ENCODE results near the gene NEUROD6.

The NEUROD6 gene

DNA sequence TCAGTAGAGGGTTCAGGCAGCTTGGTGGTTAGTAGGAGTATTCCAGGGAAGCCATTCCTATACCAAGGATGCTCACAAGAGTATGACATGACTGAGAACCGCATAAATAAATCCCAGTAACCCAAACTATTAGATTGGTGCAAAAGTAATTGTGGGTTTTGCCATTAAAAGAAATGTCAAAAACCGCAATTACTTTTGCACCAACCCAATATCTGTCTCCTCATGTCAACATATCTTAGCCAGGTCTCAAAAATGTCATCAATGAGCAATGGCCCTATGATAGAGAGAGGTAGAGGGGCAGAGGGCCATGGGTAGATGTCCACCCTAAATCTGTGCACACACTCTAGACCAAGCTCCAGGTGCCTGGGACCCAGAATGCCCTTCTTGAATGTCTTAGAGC lies 23.6 kb downstream of the NEUROD6 start:
- H3K36me3 ChIP-seq (replicated peaks; ENCODE audit: insufficient read depth, low read length): no peaks in the 10 kb centered on the region
- H3K9me3 ChIP-seq (replicated peaks; ENCODE audit: insufficient read depth, low read length): no peaks in the 10 kb centered on the region
- H3K4me2 ChIP-seq (ENCODE audit: low read depth, low read length): no peak overlapping the region
- no peaks in the 10 kb centered on the region for H3K79me2 ChIP-seq (ENCODE audit: low read length)
- H3K9me2 ChIP-seq (replicated peaks; ENCODE audit: insufficient read depth, low read length): no peaks in the 10 kb centered on the region
- H3K27me3 ChIP-seq (replicated peaks; ENCODE audit: insufficient read depth, low read length): no peaks in the 10 kb centered on the region
- H3K9ac ChIP-seq (ENCODE audit: low read length): no peak overlapping the region
- TF ChIP-seq EZH2phosphoT487 (IDR thresholded peaks at IDR 0.05; ENCODE audit: low read length) (no peak), EZH2 (optimal IDR thresholded peaks at IDR 0.05; ENCODE audit: low read depth, low read length) (no peak)
- TF ChIP-seq, protein P1, sequence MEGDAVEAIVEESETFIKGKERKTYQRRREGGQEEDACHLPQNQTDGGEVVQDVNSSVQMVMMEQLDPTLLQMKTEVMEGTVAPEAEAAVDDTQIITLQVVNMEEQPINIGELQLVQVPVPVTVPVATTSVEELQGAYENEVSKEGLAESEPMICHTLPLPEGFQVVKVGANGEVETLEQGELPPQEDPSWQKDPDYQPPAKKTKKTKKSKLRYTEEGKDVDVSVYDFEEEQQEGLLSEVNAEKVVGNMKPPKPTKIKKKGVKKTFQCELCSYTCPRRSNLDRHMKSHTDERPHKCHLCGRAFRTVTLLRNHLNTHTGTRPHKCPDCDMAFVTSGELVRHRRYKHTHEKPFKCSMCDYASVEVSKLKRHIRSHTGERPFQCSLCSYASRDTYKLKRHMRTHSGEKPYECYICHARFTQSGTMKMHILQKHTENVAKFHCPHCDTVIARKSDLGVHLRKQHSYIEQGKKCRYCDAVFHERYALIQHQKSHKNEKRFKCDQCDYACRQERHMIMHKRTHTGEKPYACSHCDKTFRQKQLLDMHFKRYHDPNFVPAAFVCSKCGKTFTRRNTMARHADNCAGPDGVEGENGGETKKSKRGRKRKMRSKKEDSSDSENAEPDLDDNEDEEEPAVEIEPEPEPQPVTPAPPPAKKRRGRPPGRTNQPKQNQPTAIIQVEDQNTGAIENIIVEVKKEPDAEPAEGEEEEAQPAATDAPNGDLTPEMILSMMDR (IDR thresholded peaks at IDR 0.05; ENCODE audit: low read length): no peak
- no peaks in the 10 kb centered on the region for H3K4me1 ChIP-seq (ENCODE audit: low read length)
- no peak overlapping the region for H3K4me3 ChIP-seq (ENCODE audit: low read length)
- H3K27ac ChIP-seq (ENCODE audit: low read length): no peak overlapping the region
- H2AFZ ChIP-seq (ENCODE audit: low read length): no peak overlapping the region
- no peak for DNase-seq
- H4K20me1 ChIP-seq (ENCODE audit: insufficient read depth, low read length): no peaks in the 10 kb centered on the region
- H3F3A ChIP-seq (ENCODE audit: insufficient read depth, low read length): no peaks in the 10 kb centered on the region

DNA sequence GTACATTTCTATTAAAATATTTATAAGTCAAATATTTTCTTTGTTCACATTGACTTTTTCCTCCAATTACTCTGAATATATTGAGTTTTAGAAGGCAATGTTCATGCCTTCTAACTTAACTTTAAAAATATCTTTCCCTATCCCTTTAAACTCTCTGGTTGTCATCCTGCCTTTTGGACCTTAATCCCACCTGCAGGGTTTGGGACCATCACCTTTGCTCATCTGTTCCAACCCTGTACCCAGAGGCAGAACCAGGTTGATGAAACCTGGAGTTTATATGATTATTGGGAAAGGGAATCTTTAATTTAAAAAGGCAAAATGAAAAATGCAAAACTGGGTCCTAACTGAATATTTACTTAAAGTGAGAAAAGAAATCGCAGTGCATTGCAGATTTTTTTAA lies 24.8 kb downstream of the NEUROD6 start:
- Histone ChIP-seq H3K4me3 (ENCODE audit: low read length) (no peak overlapping the region), H3K9me2 (replicated peaks; ENCODE audit: insufficient read depth, low read length) (no peaks in the 10 kb centered on the region), H3K36me3 (replicated peaks; ENCODE audit: insufficient read depth, low read length) (no peaks in the 10 kb centered on the region), H3K27ac (ENCODE audit: low read length) (no peak overlapping the region), H3K27me3 (replicated peaks; ENCODE audit: insufficient read depth, low read length) (no peaks in the 10 kb centered on the region), H4K20me1 (ENCODE audit: insufficient read depth, low read length) (no peaks in the 10 kb centered on the region), H3K9me3 (replicated peaks; ENCODE audit: insufficient read depth, low read length) (no peaks in the 10 kb centered on the region), H3K4me1 (ENCODE audit: low read length) (no peaks in the 10 kb centered on the region), H3K79me2 (ENCODE audit: low read length) (no peaks in the 10 kb centered on the region), H3K4me2 (ENCODE audit: low read depth, low read length) (no peak overlapping the region), H2AFZ (ENCODE audit: low read length) (no peak overlapping the region), H3K9ac (ENCODE audit: low read length) (no peak overlapping the region), H3F3A (ENCODE audit: insufficient read depth, low read length) (no peaks in the 10 kb centered on the region)
- DNase-seq: no peak
- TF ChIP-seq EZH2 (optimal IDR thresholded peaks at IDR 0.05; ENCODE audit: low read depth, low read length): no peak
- TF ChIP-seq EZH2phosphoT487 (IDR thresholded peaks at IDR 0.05; ENCODE audit: low read length): no peak
- TF ChIP-seq, protein P1 (IDR thresholded peaks at IDR 0.05; ENCODE audit: low read length): no peak

DNA sequence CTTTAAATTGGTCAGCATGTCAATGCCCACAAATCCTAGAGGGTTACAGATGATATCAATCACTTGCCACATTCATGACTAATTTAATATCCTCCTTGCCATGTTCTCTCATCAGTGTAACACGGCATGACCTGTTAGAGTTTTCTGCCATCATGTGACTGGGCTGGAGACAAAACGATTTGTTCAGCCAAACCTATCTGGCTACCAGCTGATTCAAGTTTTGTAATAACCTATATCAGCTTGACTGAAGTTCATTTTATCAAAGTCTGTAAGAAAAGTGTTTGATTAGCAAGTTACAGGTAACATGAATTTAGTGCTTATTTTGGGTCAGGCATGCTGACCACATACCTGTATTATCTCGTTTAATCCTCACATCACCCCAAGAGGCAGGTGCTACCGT lies 25.7 kb downstream of the NEUROD6 start:
- H3K4me1 ChIP-seq (ENCODE audit: low read length): no peaks in the 10 kb centered on the region
- H3K9me2 ChIP-seq (replicated peaks; ENCODE audit: insufficient read depth, low read length): no peaks in the 10 kb centered on the region
- H3K4me2 ChIP-seq (ENCODE audit: low read depth, low read length): no peak overlapping the region
- no peaks in the 10 kb centered on the region for H3K27me3 ChIP-seq (replicated peaks; ENCODE audit: insufficient read depth, low read length)
- H3K9ac ChIP-seq (ENCODE audit: low read length): no peak overlapping the region
- H3K79me2 ChIP-seq (ENCODE audit: low read length): no peaks in the 10 kb centered on the region
- H2AFZ ChIP-seq (ENCODE audit: low read length): no peak overlapping the region
- DNase-seq: no peak
- no peak overlapping the region for H3K27ac ChIP-seq (ENCODE audit: low read length)
- no peaks in the 10 kb centered on the region for H4K20me1 ChIP-seq (ENCODE audit: insufficient read depth, low read length)
- H3K9me3 ChIP-seq (replicated peaks; ENCODE audit: insufficient read depth, low read length): no peaks in the 10 kb centered on the region
- no peaks in the 10 kb centered on the region for H3F3A ChIP-seq (ENCODE audit: insufficient read depth, low read length)
- no peak overlapping the region for H3K4me3 ChIP-seq (ENCODE audit: low read length)
- no peaks in the 10 kb centered on the region for H3K36me3 ChIP-seq (replicated peaks; ENCODE audit: insufficient read depth, low read length)
- TF ChIP-seq, protein P1 (IDR thresholded peaks at IDR 0.05; ENCODE audit: low read length): no peak
- TF ChIP-seq EZH2 (optimal IDR thresholded peaks at IDR 0.05; ENCODE audit: low read depth, low read length): no peak
- no peak for TF ChIP-seq EZH2phosphoT487 (IDR thresholded peaks at IDR 0.05; ENCODE audit: low read length)
